Keratinocyte (primary cell): ENCODE results near the gene TAS2R40.

Experiments used
- CTCF ChIP-seq, 3 experiments: IDR thresholded peaks in 1 of 3; conservative IDR thresholded peaks in 1 of 3; optimal IDR thresholded peaks in 1 of 3; 2 replicates in 2 of 3; 3 replicates in 1 of 3; pipeline versions ENCODE3 to v1.5.1; 2011; ENCODE audit warnings: low read length in 3 of 3, mild to moderate bottlenecking in 3 of 3, moderate library complexity in 2 of 3, control low read depth in 1 of 3, inconsistent platforms in 1 of 3; ENCODE audit not compliant: insufficient read depth in 2 of 3; ENCODE audit errors: extremely low read depth in 1 of 3
- EZH2 ChIP-seq: IDR thresholded peaks from one replicate; pipeline ENCODE4 v1.6.1; 2012; ENCODE audit warnings: inconsistent platforms, mild to moderate bottlenecking, low read length, moderate library complexity

GRCh38 chr7:143217806-143218205, 4.0 kb upstream of the TAS2R40 start:
- TF ChIP-seq CTCF (optimal IDR thresholded peaks at IDR 0.05 in 1 of 3, IDR thresholded peaks at IDR 0.05 in 1 of 3, conservative IDR thresholded peaks at IDR 0.05 in 1 of 3; ENCODE audit: extremely low read depth in 1 of 3, insufficient read depth in 2 of 3, low read length in 3 of 3), result no peak
- TF ChIP-seq EZH2, result no peak
